Skin epidermis (tissue), 12 donors: ENCODE measurements around the gene KCNG2.
"Not testable (repeated sequence)": the region's sequence is repeated elsewhere in the genome, so short reads cannot be mapped to it uniquely, and the experiment has no call there.

Experiments used
- H3K27ac ChIP-seq, 21 experiments: fragments of 200-600 bp; sonication (generic) in 11 of 21; one replicate each; pipeline ENCODE4 v1.5.0; 2020; ENCODE audit warnings: mild to moderate bottlenecking in 3 of 21, inconsistent platforms in 2 of 21, moderate library complexity in 2 of 21
- H3K4me3 ChIP-seq, 7 experiments: fragments of 200-600 bp; sonication (generic) in 2 of 7; one replicate each; pipeline ENCODE4 v1.5.0; 2020; ENCODE audit warnings: inconsistent platforms in 2 of 7, mild to moderate bottlenecking in 2 of 7, moderate library complexity in 1 of 7

Gene KCNG2, protein sequence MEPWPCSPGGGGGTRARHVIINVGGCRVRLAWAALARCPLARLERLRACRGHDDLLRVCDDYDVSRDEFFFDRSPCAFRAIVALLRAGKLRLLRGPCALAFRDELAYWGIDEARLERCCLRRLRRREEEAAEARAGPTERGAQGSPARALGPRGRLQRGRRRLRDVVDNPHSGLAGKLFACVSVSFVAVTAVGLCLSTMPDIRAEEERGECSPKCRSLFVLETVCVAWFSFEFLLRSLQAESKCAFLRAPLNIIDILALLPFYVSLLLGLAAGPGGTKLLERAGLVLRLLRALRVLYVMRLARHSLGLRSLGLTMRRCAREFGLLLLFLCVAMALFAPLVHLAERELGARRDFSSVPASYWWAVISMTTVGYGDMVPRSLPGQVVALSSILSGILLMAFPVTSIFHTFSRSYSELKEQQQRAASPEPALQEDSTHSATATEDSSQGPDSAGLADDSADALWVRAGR

DNA sequence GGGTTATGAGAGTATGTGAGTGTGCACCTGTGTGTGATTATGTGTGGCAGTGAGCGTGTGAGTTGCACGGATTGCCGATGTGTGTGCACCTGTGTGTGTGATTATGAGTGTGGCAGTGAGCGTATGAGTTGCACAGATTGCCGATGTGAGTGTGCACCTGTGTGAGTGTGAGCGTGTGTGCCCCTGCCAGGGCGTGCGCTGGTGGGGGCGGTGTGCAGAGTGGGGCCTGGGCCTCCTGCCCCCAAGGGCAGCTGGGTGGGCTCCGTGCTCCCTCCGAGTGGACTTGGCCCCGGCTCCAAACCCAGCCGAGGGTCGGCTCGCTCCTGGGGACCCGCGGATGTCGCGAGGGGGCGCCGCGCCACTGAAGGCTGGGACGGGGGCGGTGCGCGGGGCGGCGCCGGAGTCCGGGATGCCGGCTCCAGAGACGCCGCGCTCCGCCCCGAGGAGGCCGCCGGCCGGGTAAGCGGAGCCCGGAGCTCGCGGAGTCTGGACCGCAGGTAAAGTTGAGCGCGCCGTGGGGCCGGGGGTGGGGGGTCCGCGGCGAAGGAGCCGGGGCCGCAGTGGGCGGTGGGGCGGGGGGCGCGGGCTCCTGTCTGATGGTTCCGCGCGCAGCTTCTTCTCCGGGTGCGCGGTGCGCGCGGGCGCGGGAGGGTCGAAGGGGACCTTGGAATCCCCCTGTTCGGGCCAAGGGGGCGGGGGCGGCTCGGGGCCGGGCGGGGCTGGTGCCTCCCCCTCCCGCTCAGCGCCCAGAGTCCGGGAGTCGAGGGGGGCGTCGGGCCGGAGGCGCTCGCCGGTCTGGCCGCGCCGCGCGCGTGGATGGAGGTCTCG, at the start of gene KCNG2:
KCNG2 (plus strand) TSS at position 421 of the 828 bp plus-strand sequence. CDS start 65,730 bp downstream, outside the sequence.
- peak within 1 kb of the TSS in 6 of 7 experiments; percentile 21 to 41 (median 24) for H3K4me3 ChIP-seq

GRCh38 chr18:79748321-79749180, 49.2 kb upstream of the KCNG2 start:
- Histone ChIP-seq H3K4me3 (no peak overlapping the region), H3K27ac (no peak overlapping the region)

More for the DNA sequence above, at the start of gene KCNG2:
- H3K27ac ChIP-seq = no peak within 1 kb of the TSS

- no peak overlapping the region for H3K4me3 ChIP-seq
Observed at GRCh38 chr18:79749251-79750191, 48.2 kb upstream of the KCNG2 start.

DNA sequence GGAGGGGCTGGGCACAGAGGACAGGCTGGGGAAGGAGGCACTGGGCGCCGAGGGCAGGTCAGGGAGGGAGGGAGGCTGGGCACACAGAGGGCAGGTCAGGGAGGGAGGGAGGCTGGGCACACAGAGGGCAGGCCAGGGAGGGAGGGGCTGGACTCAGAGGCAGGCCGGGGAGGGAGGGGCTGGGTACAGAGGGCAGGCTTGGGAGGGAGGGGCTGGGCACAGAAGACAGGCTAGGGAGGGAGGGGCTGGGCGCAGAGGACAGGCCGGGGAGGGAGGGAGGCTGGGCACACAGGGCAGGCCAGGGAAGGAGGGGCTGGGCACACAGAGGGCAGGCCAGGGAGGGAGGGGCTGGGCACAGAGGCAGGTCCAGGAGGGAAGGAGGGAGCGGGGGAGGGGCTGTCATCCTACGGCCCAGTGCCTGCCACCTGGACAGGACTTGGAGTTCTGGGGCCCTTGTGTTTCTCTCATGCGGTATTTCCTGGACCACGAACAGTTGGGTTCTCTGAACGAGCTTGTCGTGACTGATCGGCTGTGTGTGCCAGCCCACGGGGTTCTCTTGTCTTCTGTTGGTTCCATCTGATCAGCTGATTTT, 46.7 kb upstream of the KCNG2 start:
- Histone ChIP-seq H3K27ac (no peak overlapping the region), H3K4me3 (no peak overlapping the region)

More at GRCh38 chr18:79749251-79750191, 48.2 kb upstream of the KCNG2 start:
- H3K27ac ChIP-seq = peak overlapping the region in 1 of 21 experiments; percentile 30

- H3K4me3 ChIP-seq, H3K27ac ChIP-seq: not testable (repeated sequence)
Observed at GRCh38 chr18:79751918-79752578, 45.7 kb upstream of the KCNG2 start.

GRCh38 chr18:79752946-79753345, 44.8 kb upstream of the KCNG2 start:
- H3K4me3 ChIP-seq, H3K27ac ChIP-seq: not testable (repeated sequence)

DNA sequence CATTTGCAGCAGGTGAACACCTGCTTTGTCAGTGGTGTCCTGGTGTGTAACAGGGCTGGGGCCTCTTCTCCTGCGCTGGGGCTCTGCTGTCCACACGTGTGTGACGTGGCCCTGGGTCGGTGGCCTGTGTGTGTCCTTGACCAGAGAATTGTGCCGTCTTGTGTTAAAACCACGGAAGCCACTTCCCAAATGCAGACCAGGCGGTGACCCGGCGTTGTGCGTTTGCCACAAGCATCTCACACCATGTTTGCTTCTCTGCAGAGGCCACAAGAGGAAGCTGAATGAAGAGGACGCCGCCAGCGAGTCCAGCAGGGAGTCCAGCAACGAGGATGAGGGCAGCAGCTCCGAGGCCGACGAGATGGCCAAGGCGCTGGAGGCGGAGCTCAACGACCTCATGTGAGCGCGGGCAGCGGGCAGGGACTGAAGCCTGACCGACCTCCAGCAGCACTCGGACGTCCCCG, 44.3 kb upstream of the KCNG2 start:
- Histone ChIP-seq H3K4me3 (no peak overlapping the region), H3K27ac (no peak overlapping the region)

DNA sequence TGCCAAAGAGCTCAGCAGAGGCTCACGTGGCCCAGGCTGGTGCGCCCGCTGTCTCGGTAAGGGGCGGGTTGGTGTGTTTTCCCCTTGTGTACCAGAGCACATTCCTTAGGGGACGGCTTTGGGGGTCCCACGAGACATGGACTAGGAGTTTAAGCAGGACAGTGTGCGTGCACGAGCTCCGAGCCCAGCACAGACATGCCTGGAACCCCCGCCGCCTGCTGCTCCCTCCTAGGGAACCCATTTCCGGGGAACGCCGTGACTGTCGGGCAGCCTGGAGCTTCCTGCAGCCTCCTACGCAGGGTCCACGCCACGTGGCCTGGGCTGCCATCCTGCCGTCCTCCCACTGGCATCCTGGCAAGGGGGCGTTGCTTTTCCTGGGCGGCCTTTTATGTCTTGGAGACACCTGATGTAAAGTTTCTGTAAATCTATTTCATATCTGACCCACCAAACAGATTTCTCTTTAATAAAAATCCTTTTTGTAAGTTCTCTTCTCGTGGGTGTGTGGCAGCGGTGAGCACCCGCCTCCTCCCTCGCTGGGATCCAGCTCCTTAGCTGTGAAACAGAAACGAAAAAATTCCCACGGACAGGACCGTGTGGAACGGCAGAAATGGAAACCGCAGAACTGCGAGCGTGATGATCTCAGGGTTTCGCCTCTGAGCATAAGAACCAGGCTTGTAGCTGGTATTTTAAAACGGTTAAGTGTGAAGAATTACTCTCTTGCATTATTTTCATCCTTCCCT, 43.5 kb upstream of the KCNG2 start:
- H3K27ac ChIP-seq = no peak overlapping the region
- H3K4me3 ChIP-seq = no peak overlapping the region

DNA sequence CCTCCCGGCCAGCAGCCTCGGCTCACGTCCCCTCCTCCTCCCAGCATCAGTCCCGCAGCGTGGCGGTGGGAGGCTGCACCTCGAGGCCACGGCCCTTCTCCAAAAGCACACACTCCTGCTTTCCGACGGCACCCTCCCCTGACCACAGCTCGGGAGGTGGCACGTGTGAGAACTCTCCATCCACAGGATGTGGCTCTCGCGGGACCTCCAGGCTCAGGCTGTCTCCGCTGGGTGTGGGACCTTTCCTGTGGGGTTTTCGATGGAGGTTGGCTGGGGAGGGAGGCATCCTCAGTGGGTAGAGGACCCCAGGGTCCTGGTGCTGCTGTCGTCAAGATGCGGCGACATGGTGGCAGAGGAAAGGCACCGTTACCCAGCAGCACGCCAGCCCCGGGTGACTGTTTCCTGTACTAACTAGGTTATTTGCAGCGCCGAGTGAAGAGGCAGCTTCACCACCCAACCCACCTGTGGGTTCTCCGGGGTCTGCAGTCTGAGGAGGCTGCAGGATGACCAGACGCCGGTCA, 42.8 kb upstream of the KCNG2 start:
- no peak overlapping the region for H3K4me3 ChIP-seq
- H3K27ac ChIP-seq = no peak overlapping the region

- Histone ChIP-seq H3K27ac (no peak overlapping the region), H3K4me3 (no peak overlapping the region)
Observed at GRCh38 chr18:79755496-79756142, 42.1 kb upstream of the KCNG2 start.

DNA sequence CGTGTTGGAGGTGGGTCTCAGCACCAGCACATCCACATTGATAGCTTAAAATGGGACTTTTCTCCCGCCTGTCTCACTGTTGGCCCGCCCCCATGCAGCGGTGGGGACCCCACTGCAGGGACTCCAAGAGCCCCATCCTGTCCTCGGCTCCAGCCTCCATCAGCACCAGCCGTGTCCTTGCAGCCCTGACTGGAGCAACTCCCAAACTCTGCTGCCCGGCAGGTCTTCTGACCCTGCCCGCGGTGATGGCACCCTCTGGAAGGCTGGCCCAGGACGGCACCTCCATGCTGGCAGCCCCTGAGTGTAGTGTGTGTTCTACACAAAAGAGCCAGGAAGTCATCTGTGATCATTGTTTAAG, 41.6 kb upstream of the KCNG2 start:
- Histone ChIP-seq H3K27ac (no peak overlapping the region), H3K4me3 (no peak overlapping the region)

DNA sequence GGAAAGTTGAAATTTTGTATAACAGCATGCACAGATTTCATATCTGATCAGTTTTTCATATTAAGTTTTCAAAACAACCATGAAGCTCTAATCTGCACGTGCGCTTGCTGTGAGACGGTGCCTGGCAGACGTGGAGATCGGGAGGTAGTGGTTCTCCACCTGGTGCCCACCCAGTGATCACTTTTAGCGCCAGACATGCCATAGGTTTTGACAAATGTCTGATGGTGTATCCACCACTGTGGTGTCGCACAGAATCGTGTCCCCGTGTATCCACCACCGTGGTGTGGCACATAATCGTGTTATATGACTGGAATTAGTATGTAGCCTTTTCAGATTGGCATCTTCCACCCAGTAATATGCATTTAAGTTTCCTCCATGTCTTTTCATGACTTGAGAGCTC, 40.9 kb upstream of the KCNG2 start:
- no peak overlapping the region for H3K27ac ChIP-seq
- no peak overlapping the region for H3K4me3 ChIP-seq

DNA sequence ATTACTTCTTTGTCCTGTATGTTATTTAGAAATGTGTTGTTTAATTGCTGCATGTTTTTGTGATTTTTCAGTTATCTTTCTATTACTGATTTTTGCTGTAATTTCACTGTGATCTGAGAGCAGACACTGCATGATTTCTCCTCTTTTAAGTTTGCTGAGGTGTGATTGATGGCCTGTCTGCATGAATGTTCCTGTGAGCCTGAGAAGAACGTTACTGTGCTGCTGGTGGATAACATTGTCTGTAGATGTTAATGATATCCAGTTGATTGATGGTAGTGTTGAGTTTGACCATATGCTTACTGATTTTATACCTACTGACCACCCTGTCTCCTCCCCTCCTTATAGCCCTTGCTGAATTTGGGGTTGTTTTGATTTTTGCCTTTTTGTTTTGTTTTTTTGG, 37.4 kb upstream of the KCNG2 start:
- H3K27ac ChIP-seq = no peak overlapping the region

GRCh38 chr18:79760881-79761280, 36.9 kb upstream of the KCNG2 start:
- no peak overlapping the region for H3K4me3 ChIP-seq
- H3K27ac ChIP-seq = no peak overlapping the region

More for the DNA sequence above, 37.4 kb upstream of the KCNG2 start:
- H3K4me3 ChIP-seq = no peak overlapping the region

GRCh38 chr18:79763407-79763806, 34.3 kb upstream of the KCNG2 start:
- Histone ChIP-seq H3K27ac (no peak overlapping the region), H3K4me3 (no peak overlapping the region)

GRCh38 chr18:79764131-79764530, 33.6 kb upstream of the KCNG2 start:
- Histone ChIP-seq H3K4me3 (no peak overlapping the region), H3K27ac (no peak overlapping the region)
